COR-L47 (cell line): Measurements from ENCODE around the gene PIAS4.

ENCODE experiments used
- DNase-seq: peaks from one replicate; lab custom pipeline; 2025; lab: John Stamatoyannopoulos, UW

Gene PIAS4

DNA sequence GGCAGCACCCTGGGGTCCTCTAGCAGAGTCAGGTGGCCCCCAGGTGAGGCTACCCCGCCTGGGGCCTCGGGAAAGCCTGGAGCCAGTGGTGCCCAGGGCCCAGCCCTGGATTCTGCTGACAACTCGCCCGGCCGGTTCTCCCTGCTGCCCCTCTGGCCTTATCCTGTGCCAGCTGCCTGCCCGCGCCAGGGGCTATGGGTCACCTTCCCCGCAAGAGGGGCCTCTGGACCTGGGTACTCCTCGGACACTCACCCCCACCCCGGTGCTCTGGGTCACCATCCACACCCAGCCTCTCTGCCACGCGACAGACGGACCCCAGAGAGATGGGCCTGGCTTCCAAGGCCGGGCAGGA lies 35.2 kb downstream of the PIAS4 start:
- DNase-seq: no peak

DNA sequence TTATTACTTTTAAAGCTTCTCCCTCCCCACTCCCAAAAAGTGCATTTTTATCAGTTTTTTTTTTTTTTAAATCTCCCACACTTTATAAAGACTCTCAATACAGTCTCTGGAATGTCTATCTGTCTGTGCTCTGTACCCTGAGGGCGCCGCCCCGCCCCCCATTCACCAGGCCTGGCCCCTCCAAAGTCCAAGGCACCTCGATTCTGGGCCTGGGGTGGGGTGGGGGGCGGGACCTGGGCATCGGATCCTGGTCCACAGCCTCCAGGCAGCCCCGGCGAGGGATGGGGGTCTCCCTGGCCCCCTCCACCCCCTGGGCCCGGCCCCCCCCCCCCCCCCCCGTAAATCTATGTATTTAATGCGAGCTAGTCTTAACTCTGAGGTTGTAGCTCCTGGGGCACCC lies 35.9 kb downstream of the PIAS4 start:
- no peak for DNase-seq

DNA sequence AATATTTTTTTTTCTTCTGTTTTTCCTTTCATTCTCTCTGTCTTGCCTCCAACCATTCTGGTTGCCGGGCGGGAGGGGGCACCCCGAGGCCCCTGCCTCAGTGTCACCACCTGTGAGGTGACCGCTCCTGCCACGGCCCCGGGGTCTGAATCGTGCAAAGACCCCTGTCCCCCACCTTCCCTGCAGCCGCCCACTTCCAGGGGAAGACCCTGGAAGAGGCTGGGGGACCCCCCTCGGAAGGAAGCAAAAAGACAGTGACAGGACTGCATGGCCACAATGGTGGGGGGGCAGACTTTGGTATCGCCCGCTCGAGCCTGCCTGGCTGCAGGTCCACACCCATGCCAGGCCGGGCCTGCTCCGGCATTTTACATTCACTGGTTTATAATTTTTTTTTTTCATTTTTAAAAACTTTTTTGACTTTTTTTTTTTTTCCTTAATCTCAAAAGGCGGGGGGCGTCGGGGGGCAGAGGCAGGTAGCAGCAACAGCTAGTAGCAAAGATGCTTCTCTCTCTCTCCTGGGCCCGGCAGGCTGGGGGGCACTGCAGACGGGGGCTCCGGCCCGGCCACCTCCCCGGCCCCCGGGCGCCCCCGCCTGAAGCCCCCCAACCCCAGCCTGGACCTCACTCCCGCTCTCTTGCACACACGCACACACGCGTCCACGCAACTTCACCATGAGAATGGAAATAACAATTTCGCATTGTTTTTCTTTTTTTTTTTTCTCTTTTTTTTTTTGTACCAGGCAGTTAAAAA lies 36.6 kb downstream of the PIAS4 start:
- DNase-seq: no peak

DNA sequence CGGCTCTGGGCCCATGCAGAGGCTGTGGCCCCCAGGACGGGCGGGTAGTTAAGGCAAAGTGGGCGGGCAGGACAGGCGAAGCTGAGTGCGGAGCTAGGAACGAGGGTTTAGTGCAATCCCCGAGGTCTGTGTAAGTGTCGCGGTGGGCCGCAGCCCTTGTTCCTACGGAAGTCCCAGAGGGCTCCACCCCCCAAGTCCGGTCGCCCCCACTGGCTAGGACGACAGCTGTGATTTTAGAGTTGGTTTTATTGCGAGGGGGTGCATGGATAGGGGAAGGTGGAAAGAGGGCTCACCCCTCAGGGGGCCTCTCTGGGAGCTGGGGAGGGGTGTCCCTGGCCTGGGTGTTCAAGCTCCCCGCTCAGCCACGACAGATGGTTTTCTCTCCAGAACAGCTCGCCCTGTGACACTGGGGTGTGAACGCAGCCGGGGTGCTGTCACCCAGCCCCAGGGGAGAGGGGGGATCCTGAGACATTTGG lies 37.5 kb downstream of the PIAS4 start:
- DNase-seq: no peak

DNA sequence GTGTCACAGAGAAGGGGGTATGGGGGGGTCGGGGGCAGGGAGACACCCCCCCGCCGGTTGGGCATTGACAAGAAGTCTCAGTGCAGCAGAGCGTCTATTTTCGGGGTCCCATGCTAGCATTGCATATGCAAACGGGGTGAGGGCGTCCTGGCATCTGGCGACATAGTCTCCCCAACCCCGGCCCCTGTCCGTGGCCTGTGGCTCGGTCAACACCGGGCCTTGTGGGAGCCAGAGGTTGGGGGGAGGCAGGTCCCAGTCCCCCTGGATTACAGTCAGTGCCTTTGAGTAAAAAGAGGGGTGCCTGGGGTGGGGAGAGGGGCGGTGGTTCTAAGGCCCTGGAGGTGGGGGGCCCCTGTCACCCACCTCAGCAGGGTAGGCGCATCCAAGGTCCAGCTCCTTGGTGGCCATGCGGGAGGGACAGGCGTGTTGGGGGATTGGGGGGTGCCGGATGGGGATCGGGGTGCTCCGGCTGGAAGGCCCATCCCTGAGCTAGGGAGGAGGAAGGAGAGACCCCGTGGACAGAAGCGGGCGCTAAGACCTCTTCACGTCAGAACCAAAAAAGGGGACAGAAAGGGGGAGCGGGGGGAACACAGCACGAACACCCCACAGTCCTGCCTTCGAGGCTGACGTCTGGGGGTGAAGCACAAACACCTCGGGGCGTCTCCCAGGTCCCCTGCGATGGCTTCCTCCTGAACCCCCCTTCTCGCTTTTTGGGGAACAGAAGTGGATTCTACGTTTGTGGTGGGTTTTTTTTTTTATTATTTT lies 38.2 kb downstream of the PIAS4 start:
- DNase-seq: no peak

DNA sequence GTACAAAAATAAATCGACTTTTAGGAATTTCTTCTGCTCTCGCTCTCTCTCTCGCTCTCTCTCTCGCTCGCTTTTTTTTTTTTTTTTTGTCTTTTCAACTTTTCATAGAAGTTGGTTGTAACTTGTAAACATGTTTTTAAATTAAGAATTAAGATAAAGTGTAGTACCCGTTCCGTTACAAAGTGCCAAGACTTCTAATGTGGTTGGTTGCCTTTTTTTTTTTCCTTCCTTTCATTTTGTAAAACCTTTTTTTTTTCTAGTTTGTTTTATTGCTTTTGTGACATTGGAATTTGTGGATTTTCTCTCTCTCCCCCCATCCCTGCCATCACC lies 38.8 kb downstream of the PIAS4 start:
- no peak for DNase-seq

- no peak for DNase-seq
Observed at GRCh38 chr19:4046946-4047683, 39.6 kb downstream of the PIAS4 start.

DNA sequence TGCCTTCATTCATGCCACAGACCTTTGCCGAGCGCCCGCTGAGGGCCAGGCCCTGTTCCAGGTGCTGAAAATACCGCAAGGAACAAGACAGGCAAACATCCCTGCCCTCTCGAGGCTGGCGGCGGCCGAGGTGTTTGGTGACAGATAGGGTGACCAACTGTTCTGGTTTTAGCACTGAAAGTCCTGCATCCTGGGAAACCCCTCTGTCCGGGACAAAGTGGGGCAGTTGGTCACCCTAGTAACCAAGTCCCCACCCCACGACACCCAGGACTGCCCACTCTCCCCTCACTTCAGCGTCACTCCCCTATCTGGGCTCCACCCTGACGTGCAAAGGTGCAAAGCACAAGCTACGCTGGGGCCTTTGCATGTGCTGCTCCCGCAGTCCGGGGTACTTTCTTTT lies 41.9 kb downstream of the PIAS4 start:
- no peak for DNase-seq

DNA sequence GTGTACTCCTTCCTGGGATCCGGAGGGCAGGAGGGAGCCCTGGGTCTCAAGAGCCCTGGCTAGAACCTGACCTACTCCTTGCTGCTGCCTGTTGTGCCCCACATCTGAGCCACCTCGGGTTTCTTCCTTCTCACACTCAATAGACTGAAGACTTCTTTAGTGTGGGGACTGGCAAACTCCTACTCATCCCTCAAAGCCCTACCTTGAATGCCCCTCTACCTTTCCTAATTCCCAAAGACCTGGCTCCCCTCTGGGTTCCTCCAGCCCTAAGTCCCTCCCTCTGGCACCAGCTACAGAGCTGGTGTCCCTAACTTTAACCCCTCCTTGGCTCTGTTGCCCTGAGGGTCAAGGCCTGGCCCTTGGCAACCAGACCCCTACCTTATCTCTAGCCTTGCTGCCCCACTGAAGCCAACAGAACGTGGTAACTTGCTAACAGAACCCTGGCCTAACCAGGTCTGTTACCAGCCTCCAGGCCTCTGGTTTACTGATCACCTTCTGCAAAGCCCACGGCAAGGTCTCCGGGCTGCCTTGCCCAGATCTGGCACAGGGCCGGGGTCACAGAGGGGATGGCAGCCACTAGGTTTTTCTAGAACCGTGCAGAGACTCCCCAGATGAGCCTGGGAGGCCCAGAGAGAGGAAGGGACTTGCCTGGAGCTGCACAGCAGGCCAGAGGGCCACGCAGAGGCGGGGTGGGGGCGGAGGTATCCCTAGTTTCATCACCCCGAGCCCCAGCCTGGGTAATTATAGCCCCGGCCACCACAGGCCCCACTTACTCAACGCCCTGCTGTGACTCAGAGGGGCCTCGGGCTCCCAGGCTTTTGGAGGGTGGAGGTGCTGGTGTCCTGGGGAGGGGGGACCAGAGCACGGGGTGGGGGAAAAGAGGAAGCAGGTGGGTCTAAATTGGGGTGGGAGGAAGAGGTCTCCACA lies 43.9 kb downstream of the PIAS4 start:
- DNase-seq: no peak

DNA sequence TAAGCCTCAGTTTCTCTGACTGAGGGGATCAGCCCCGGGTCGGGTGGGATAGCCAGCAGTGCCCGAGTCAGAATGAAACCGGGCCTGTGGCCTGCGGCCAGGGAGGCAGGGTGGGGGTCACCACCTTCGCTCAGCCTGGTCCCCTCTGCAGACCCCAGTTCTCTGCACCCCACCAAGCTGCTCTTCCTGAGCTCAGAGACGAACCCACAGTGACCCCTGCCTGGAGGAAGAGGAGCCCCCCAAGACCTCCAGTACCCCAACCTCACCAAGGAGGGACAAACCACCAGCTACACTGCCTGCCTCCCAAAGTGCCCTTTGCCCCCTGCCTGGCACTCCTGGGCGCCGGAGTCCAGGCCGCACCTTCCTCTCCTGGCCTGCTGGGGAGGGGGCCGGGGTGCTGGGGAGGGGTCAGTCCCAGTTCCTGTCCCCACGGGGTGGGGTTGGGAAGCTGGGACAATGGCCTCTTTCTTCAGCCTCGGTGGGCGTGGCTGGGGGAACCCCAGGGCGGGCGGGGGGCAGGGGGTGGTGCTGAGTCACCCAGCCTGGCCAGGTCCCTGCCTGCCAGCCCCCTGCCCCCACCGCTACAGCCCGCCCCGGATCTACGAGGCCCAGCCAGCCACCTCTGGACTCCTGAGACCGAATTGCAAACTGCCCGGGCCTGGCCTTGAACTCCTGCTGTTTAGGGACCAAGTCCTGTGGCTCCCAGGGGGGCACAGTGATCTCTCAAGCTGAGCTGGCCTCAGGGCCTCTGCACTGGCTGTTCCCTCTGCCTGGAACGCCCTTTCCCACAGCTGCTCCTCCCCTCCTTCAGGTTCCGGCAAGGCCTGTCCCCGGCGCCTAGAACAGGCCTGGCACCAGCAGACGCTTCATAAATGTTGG lies 44.8 kb downstream of the PIAS4 start:
- DNase-seq: no peak

DNA sequence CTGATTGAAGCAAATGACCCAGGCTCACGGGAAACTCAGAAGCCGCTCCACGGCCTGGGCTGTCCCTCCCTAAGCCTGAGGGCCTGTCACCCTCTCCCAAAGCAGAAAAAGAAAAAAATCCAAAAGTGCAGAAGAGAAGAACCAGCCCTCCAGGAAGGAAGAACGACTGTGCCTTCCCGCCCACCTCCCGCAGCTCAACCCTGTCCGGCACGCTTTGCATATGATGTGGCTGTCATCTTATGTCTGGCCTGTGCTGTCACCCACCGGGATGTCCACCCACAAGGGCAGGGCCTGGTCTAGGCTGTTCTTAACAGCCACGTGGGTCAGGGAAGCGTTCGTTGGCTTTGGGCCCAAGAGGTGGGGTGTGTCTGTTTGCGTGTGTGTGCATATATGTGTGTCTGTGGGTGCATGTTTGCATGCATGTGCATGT lies 45.5 kb downstream of the PIAS4 start:
- no peak for DNase-seq

GRCh38 chr19:4053423-4054324 lies 46.1 kb downstream of the PIAS4 start:
- no peak for DNase-seq

DNA sequence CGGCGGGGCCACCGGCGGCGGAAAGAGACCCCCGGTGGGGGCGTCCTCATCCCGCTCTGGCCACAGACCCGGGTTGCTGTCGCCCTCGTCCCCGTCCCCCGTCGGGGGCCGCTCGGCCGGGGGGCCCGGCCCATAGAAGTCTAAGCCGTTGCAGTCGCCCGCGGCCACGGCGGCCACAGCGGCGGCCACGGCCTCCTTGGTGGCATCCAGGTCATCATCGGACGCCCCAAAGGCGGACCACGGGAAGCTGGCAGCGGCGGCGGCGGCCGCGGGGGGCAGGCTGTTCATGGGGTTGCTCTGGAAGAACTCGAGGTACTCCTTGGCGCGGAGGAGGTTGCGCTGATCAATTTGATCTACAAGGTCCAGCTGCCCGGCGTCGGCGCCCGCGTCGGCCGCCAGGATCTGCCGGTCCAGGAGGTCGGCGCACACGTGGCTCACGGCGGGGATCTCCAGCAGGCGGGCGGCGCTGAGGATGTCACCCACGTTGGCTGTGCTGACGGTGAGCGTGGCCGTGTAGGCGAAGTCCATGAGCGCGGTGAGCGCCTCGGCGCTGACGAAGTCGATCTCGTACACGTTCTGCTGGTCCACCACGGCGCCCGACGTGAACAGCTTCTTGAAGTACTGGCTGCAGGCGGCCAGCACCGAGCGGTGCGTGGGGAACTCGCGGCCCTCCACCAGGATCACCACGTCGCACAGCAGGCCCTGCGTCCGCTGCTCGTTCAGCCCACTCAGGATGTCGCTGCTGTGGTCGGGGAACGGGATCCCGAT lies 47.1 kb downstream of the PIAS4 start:
- DNase-seq: no peak

DNA sequence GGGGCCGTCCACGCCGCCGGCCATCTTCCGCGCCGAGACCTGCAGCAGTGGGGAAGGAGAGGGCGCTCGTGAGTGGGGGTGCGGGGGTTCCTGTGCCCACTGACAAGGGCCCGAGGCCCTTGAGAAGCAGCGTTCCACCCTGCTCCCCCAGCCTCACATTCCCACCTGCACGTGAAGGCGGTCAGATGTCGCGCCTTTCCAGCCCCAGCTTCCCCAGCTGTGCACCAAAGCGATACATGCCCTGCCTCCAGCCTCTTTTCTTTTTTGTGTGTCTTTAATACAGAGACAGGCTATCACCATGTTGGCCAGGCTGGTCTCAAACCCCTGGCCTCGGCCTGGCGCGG lies 47.6 kb downstream of the PIAS4 start:
- DNase-seq: no peak

DNA sequence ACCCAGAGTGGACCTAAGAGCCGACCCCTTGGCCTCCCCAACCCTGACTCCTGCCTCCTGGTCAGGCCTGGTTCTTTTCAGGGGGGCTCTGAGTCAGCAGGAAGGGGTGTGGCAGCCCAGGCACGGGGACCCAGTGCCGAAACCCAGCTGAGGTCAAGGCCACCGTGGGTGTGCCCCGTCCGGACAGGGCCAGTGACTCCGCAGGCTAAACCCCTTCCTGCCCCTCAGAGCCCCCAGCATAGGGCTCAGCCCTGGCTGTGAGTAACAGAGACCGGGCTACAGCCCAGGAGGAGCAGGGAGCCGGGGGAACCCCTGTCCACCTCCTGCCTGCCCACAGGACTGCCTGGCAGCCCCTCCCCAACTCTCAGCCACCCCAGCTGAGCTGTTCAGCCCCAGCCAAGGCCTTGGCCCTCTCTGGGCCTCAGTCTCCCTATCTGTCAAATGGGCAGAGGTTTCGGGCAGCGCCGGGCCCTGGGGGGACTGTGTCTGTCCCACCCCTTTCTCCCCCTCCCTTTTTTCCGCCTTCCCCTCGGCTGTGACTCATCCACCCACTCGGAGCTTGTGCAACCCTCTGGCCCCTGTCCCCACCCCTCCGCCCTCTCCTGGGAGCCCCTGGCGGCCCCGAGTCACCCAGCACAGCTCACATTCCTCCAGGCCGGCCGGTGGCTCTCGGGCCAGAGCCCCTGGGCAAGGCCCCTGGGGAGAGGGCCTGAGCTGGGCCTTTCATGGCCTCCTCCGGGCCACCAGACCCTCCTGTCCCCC lies 50.6 kb downstream of the PIAS4 start:
- DNase-seq: no peak

GRCh38 chr19:4058693-4059452 lies 51.3 kb downstream of the PIAS4 start:
- no peak for DNase-seq

GRCh38 chr19:4059453-4059871 lies 51.9 kb downstream of the PIAS4 start:
- DNase-seq: no peak
